ENCODE measurements around the gene ABHD2. TPM values are rescaled to one million over a fixed set of nuclear protein-coding genes. Genes with fewer than 3 reads are reported as not detected.
A peak's percentile ranks its signal among the peaks of the same experiment; 100 is the strongest.

The ABHD2 gene
- total and polyA plus RNA-seq, 4 donors: 11.7 to 200 (median 59.3) TPM

- no peaks in the 10 kb centered on the region for H3K9me3 ChIP-seq (ENCODE audit: control insufficient read depth in 4 of 4, insufficient read depth in 3 of 4, low read length in 3 of 4)
- ATAC-seq (ENCODE audit: insufficient read depth, low FRiP score) (no peak), DNase-seq (no peak)
- H3K27me3 ChIP-seq (ENCODE audit: control insufficient read depth in 3 of 3, insufficient read depth in 3 of 3, low read length in 2 of 3): no peaks in the 10 kb centered on the region
- no peak overlapping the region for H3K9ac ChIP-seq (ENCODE audit: insufficient read depth in 1 of 2, low read length in 2 of 2)
- WGBS, 2 donors: 27 to 54% methylated on average over 4 of the region's 4 CpGs
- H3K4me1 ChIP-seq (ENCODE audit: control insufficient read depth in 5 of 5, insufficient read depth in 5 of 5, low read length in 5 of 5): peaks cover 5 to 35% (median 12%) of the 10 kb centered on the region in 5 donors
- H3K4me3 ChIP-seq: no peak overlapping the region
- TF ChIP-seq CTCF (IDR thresholded peaks at IDR 0.05; ENCODE audit: control extremely low read depth, extremely low read depth): no peak
- peaks cover 0 to 6% (median 4%) of the 10 kb centered on the region in 4 donors for H3K36me3 ChIP-seq (ENCODE audit: control insufficient read depth in 4 of 4, insufficient read depth in 4 of 4, low read length in 4 of 4)
- H3K27ac ChIP-seq (ENCODE audit: low read depth in 1 of 2, low read length in 1 of 2): peak overlapping the region; percentile 18 to 23
Observed at GRCh38 chr15:89109238-89109637, 21.0 kb downstream of the ABHD2 start.

- H3K4me1 ChIP-seq (ENCODE audit: control insufficient read depth in 5 of 5, insufficient read depth in 5 of 5, low read length in 5 of 5): peaks cover 9 to 40% (median 14%) of the 10 kb centered on the region in 5 donors
- H3K36me3 ChIP-seq (ENCODE audit: control insufficient read depth in 4 of 4, insufficient read depth in 4 of 4, low read length in 4 of 4): peaks cover 0 to 8% (median 4%) of the 10 kb centered on the region in 4 donors
- no peak for TF ChIP-seq CTCF (IDR thresholded peaks at IDR 0.05; ENCODE audit: control extremely low read depth, extremely low read depth)
- DNase-seq (no peak), ATAC-seq (ENCODE audit: insufficient read depth, low FRiP score) (no peak)
- no peak overlapping the region for H3K9ac ChIP-seq (ENCODE audit: insufficient read depth in 1 of 2, low read length in 2 of 2)
- no peaks in the 10 kb centered on the region for H3K27me3 ChIP-seq (ENCODE audit: control insufficient read depth in 3 of 3, insufficient read depth in 3 of 3, low read length in 2 of 3)
- no peaks in the 10 kb centered on the region for H3K9me3 ChIP-seq (ENCODE audit: control insufficient read depth in 4 of 4, insufficient read depth in 3 of 4, low read length in 3 of 4)
- 90 to 95% methylated on average over 8 of the region's 8 CpGs for WGBS, 2 donors
- no peak overlapping the region for H3K27ac ChIP-seq (ENCODE audit: low read depth in 1 of 2, low read length in 1 of 2)
- H3K4me3 ChIP-seq: no peak overlapping the region
Observed at GRCh38 chr15:89110060-89110459, 21.8 kb downstream of the ABHD2 start.

- no peak for ATAC-seq (ENCODE audit: insufficient read depth, low FRiP score)
- DNase-seq: no peak
- Histone ChIP-seq H3K36me3 (ENCODE audit: control insufficient read depth in 4 of 4, insufficient read depth in 4 of 4, low read length in 4 of 4) (peaks cover 0 to 9% (median 4%) of the 10 kb centered on the region in 4 donors), H3K4me1 (ENCODE audit: control insufficient read depth in 5 of 5, insufficient read depth in 5 of 5, low read length in 5 of 5) (peaks cover 11 to 47% (median 20%) of the 10 kb centered on the region in 5 donors), H3K9me3 (ENCODE audit: control insufficient read depth in 4 of 4, insufficient read depth in 3 of 4, low read length in 3 of 4) (no peaks in the 10 kb centered on the region), H3K4me3 (no peak overlapping the region), H3K27me3 (ENCODE audit: control insufficient read depth in 3 of 3, insufficient read depth in 3 of 3, low read length in 2 of 3) (no peaks in the 10 kb centered on the region), H3K9ac (ENCODE audit: insufficient read depth in 1 of 2, low read length in 2 of 2) (no peak overlapping the region), H3K27ac (ENCODE audit: low read depth in 1 of 2, low read length in 1 of 2) (peak overlapping the region in 1 of 2 donors; percentile 15)
- TF ChIP-seq CTCF (IDR thresholded peaks at IDR 0.05; ENCODE audit: control extremely low read depth, extremely low read depth): no peak
Observed at GRCh38 chr15:89111352-89111751, 23.1 kb downstream of the ABHD2 start.

- H3K4me3 ChIP-seq: no peak overlapping the region
- no peaks in the 10 kb centered on the region for H3K9me3 ChIP-seq (ENCODE audit: control insufficient read depth in 4 of 4, insufficient read depth in 3 of 4, low read length in 3 of 4)
- no peak for TF ChIP-seq CTCF (IDR thresholded peaks at IDR 0.05; ENCODE audit: control extremely low read depth, extremely low read depth)
- H3K27ac ChIP-seq (ENCODE audit: low read depth in 1 of 2, low read length in 1 of 2): peak overlapping the region; percentile 34 to 57
- peaks cover 0 to 10% (median 6%) of the 10 kb centered on the region in 4 donors for H3K36me3 ChIP-seq (ENCODE audit: control insufficient read depth in 4 of 4, insufficient read depth in 4 of 4, low read length in 4 of 4)
- peaks cover 11 to 41% (median 20%) of the 10 kb centered on the region in 5 donors for H3K4me1 ChIP-seq (ENCODE audit: control insufficient read depth in 5 of 5, insufficient read depth in 5 of 5, low read length in 5 of 5)
- ATAC-seq (ENCODE audit: insufficient read depth, low FRiP score) (no peak), DNase-seq (no peak)
- H3K9ac ChIP-seq (ENCODE audit: insufficient read depth in 1 of 2, low read length in 2 of 2): no peak overlapping the region
- H3K27me3 ChIP-seq (ENCODE audit: control insufficient read depth in 3 of 3, insufficient read depth in 3 of 3, low read length in 2 of 3): no peaks in the 10 kb centered on the region
- 64 to 83% methylated on average over 4 of the region's 4 CpGs for WGBS, 2 donors
Observed at GRCh38 chr15:89111961-89112340, 23.7 kb downstream of the ABHD2 start.

Data from lung (tissue), 12 donors.